Activated naive CD8-positive, alpha-beta T cell treated with anti-CD3 and anti-CD28 coated beads for 36 hours (primary cell): ENCODE measurements around the gene TCF23. TPM values are rescaled to one million over a fixed set of nuclear protein-coding genes. Genes with fewer than 3 reads are reported as not detected.
"Not testable (repeated sequence)": the region's sequence is repeated elsewhere in the genome, so short reads cannot be mapped to it uniquely, and the experiment has no call there.

ENCODE experiments used
- DNase-seq: peaks from one replicate; pipeline ENCODE4 v3.0.0; 2021
- H3K27ac Mint-ChIP-seq: one replicate; pipeline ENCODE4 v1.8.0; 2022; ENCODE audit warnings: mild to moderate bottlenecking, moderate library complexity, mixed read lengths
- H3K27me3 Mint-ChIP-seq: one replicate; pipeline ENCODE4 v1.8.0; 2022; ENCODE audit warnings: mild to moderate bottlenecking, mixed read lengths
- H3K36me3 Mint-ChIP-seq: one replicate; pipeline ENCODE4 v1.8.0; 2021; ENCODE audit warnings: mild to moderate bottlenecking, mixed read lengths
- H3K4me1 Mint-ChIP-seq: one replicate; pipeline ENCODE4 v1.8.0; 2021; ENCODE audit warnings: mixed read lengths
- H3K4me3 Mint-ChIP-seq: one replicate; pipeline ENCODE4 v1.8.0; 2022; ENCODE audit warnings: mild to moderate bottlenecking, moderate library complexity, mixed read lengths
- H3K9me3 Mint-ChIP-seq: one replicate; pipeline ENCODE4 v1.8.0; 2022; ENCODE audit warnings: mixed read lengths
- total RNA-seq, 2 experiments: library from RNA; stranded (reverse); gene quantifications; one replicate each; pipeline ENCODE4 v1.2.3, GENCODE V29; 2021

TCF23 gene
- total RNA-seq, 2 experiments from 2014 or later = not detected

GRCh38 chr2:27185331-27186026 lies 36.7 kb downstream of the TCF23 start:
- no peaks in the 10 kb centered on the region for H3K9me3 Mint-ChIP-seq
- H3K27ac Mint-ChIP-seq = no peak overlapping the region
- H3K27me3 Mint-ChIP-seq = peaks cover 21% of the 10 kb centered on the region
- H3K36me3 Mint-ChIP-seq = no peaks in the 10 kb centered on the region
- DNase-seq = no peak
- no peak overlapping the region for H3K4me3 Mint-ChIP-seq
- H3K4me1 Mint-ChIP-seq = no peaks in the 10 kb centered on the region

GRCh38 chr2:27186613-27187345 lies 38.0 kb downstream of the TCF23 start:
- Mint-ChIP-seq H3K27ac (no peak overlapping the region), H3K36me3 (no peaks in the 10 kb centered on the region), H3K4me3 (no peak overlapping the region), H3K27me3 (peaks cover 17% of the 10 kb centered on the region), H3K4me1 (peaks cover 4% of the 10 kb centered on the region), H3K9me3 (no peaks in the 10 kb centered on the region)
- no peak for DNase-seq

GRCh38 chr2:27189989-27190388 lies 41.2 kb downstream of the TCF23 start:
- no peak for DNase-seq
- H3K4me1 Mint-ChIP-seq = peaks cover 4% of the 10 kb centered on the region
- H3K27ac Mint-ChIP-seq = no peak overlapping the region
- H3K9me3 Mint-ChIP-seq = no peaks in the 10 kb centered on the region
- no peak overlapping the region for H3K4me3 Mint-ChIP-seq
- H3K36me3 Mint-ChIP-seq = no peaks in the 10 kb centered on the region
- peaks cover 7% of the 10 kb centered on the region for H3K27me3 Mint-ChIP-seq

- no peaks in the 10 kb centered on the region for H3K9me3 Mint-ChIP-seq
- no peak overlapping the region for H3K27ac Mint-ChIP-seq
- DNase-seq = peak; percentile 33
- H3K36me3 Mint-ChIP-seq = no peaks in the 10 kb centered on the region
- peaks cover 4% of the 10 kb centered on the region for H3K27me3 Mint-ChIP-seq
- peaks cover 4% of the 10 kb centered on the region for H3K4me1 Mint-ChIP-seq
- H3K4me3 Mint-ChIP-seq = no peak overlapping the region
Measured at GRCh38 chr2:27191070-27191829, 42.4 kb downstream of the TCF23 start.

- peaks cover 4% of the 10 kb centered on the region for H3K4me1 Mint-ChIP-seq
- H3K9me3 Mint-ChIP-seq = no peaks in the 10 kb centered on the region
- no peak overlapping the region for H3K4me3 Mint-ChIP-seq
- H3K36me3 Mint-ChIP-seq = peaks cover 2% of the 10 kb centered on the region
- no peak for DNase-seq
- no peak overlapping the region for H3K27ac Mint-ChIP-seq
- no peaks in the 10 kb centered on the region for H3K27me3 Mint-ChIP-seq
Measured at GRCh38 chr2:27194538-27195354, 45.9 kb downstream of the TCF23 start.

GRCh38 chr2:27195799-27196198 lies 47.0 kb downstream of the TCF23 start:
- H3K27ac Mint-ChIP-seq, H3K4me1 Mint-ChIP-seq, DNase-seq, H3K36me3 Mint-ChIP-seq, H3K9me3 Mint-ChIP-seq, H3K27me3 Mint-ChIP-seq, H3K4me3 Mint-ChIP-seq: not testable (repeated sequence)

GRCh38 chr2:27198068-27198467 lies 49.3 kb downstream of the TCF23 start:
- H3K4me1 Mint-ChIP-seq, H3K9me3 Mint-ChIP-seq, H3K36me3 Mint-ChIP-seq, H3K27me3 Mint-ChIP-seq, H3K4me3 Mint-ChIP-seq, DNase-seq, H3K27ac Mint-ChIP-seq: not testable (repeated sequence)

- Mint-ChIP-seq H3K27me3 (no peaks in the 10 kb centered on the region), H3K4me3 (no peak overlapping the region), H3K4me1 (peaks cover 3% of the 10 kb centered on the region), H3K36me3 (peaks cover 6% of the 10 kb centered on the region), H3K27ac (no peak overlapping the region), H3K9me3 (no peaks in the 10 kb centered on the region)
- no peak for DNase-seq
Measured at GRCh38 chr2:27198627-27199026, 49.8 kb downstream of the TCF23 start.

GRCh38 chr2:27199241-27199640 lies 50.4 kb downstream of the TCF23 start:
- H3K27ac Mint-ChIP-seq = no peak overlapping the region

GRCh38 chr2:27201675-27202074 lies 52.9 kb downstream of the TCF23 start:
- Mint-ChIP-seq H3K27me3 (no peaks in the 10 kb centered on the region), H3K4me1 (peaks cover 5% of the 10 kb centered on the region), H3K9me3 (no peaks in the 10 kb centered on the region), H3K36me3 (peaks cover 6% of the 10 kb centered on the region), H3K27ac (peak overlapping the region; percentile 16), H3K4me3 (no peak overlapping the region)
- no peak for DNase-seq

More at GRCh38 chr2:27199241-27199640, 50.4 kb downstream of the TCF23 start:
- no peaks in the 10 kb centered on the region for H3K27me3 Mint-ChIP-seq
- no peaks in the 10 kb centered on the region for H3K9me3 Mint-ChIP-seq
- no peak overlapping the region for H3K4me3 Mint-ChIP-seq
- peaks cover 6% of the 10 kb centered on the region for H3K36me3 Mint-ChIP-seq
- DNase-seq = no peak
- peaks cover 3% of the 10 kb centered on the region for H3K4me1 Mint-ChIP-seq

GRCh38 chr2:27202854-27203253 lies 54.0 kb downstream of the TCF23 start:
- H3K27me3 Mint-ChIP-seq = no peaks in the 10 kb centered on the region
- H3K4me3 Mint-ChIP-seq = no peak overlapping the region
- H3K27ac Mint-ChIP-seq = no peak overlapping the region
- H3K36me3 Mint-ChIP-seq = peaks cover 6% of the 10 kb centered on the region
- DNase-seq = no peak
- no peaks in the 10 kb centered on the region for H3K9me3 Mint-ChIP-seq
- peaks cover 11% of the 10 kb centered on the region for H3K4me1 Mint-ChIP-seq

- no peaks in the 10 kb centered on the region for H3K9me3 Mint-ChIP-seq
- no peak for DNase-seq
- no peak overlapping the region for H3K4me3 Mint-ChIP-seq
- H3K27ac Mint-ChIP-seq = peak overlapping the region; percentile 45
- H3K4me1 Mint-ChIP-seq = peaks cover 14% of the 10 kb centered on the region
- H3K36me3 Mint-ChIP-seq = peaks cover 10% of the 10 kb centered on the region
- no peaks in the 10 kb centered on the region for H3K27me3 Mint-ChIP-seq
Measured at GRCh38 chr2:27203741-27204140, 54.9 kb downstream of the TCF23 start.

GRCh38 chr2:27204566-27204965 lies 55.8 kb downstream of the TCF23 start:
- no peak for DNase-seq
- no peaks in the 10 kb centered on the region for H3K9me3 Mint-ChIP-seq
- peaks cover 10% of the 10 kb centered on the region for H3K36me3 Mint-ChIP-seq
- no peak overlapping the region for H3K4me3 Mint-ChIP-seq
- no peaks in the 10 kb centered on the region for H3K27me3 Mint-ChIP-seq
- no peak overlapping the region for H3K27ac Mint-ChIP-seq
- H3K4me1 Mint-ChIP-seq = peaks cover 22% of the 10 kb centered on the region

- H3K36me3 Mint-ChIP-seq = peaks cover 14% of the 10 kb centered on the region
- H3K27me3 Mint-ChIP-seq = no peaks in the 10 kb centered on the region
- no peak for DNase-seq
- no peaks in the 10 kb centered on the region for H3K9me3 Mint-ChIP-seq
- H3K4me3 Mint-ChIP-seq = no peak overlapping the region
- H3K4me1 Mint-ChIP-seq = peaks cover 28% of the 10 kb centered on the region
- peak overlapping the region; percentile 27 for H3K27ac Mint-ChIP-seq
Measured at GRCh38 chr2:27205206-27205605, 56.4 kb downstream of the TCF23 start.

GRCh38 chr2:27206346-27206745 lies 57.5 kb downstream of the TCF23 start:
- H3K4me1 Mint-ChIP-seq = peaks cover 29% of the 10 kb centered on the region
- no peak for DNase-seq
- no peak overlapping the region for H3K4me3 Mint-ChIP-seq
- no peak overlapping the region for H3K27ac Mint-ChIP-seq
- no peaks in the 10 kb centered on the region for H3K27me3 Mint-ChIP-seq
- H3K9me3 Mint-ChIP-seq = no peaks in the 10 kb centered on the region
- H3K36me3 Mint-ChIP-seq = peaks cover 12% of the 10 kb centered on the region
